Frontal cortex (tissue), 4 donors: ENCODE results near the gene MAD1L1. TPM values are rescaled to one million over a fixed set of nuclear protein-coding genes. Genes with fewer than 3 reads are reported as not detected.
"Not testable (repeated sequence)": the region's sequence is repeated elsewhere in the genome, so short reads cannot be mapped to it uniquely, and the experiment has no call there.

Experiments used
- DNase-seq, 2 donors: peaks; one replicate each; pipeline ENCODE4 v3.0.0; 2012; ENCODE audit warnings: low spot score in 2 of 2
- FAIRE-seq: peaks from 2 replicates; lab custom pipeline; 2012; peaks lifted over from hg19 to GRCh38; lab: Jason Lieb, UNC
- total RNA-seq: library from RNA; depleted of rRNA; stranded (reverse); fragments of >200 nt; gene quantifications from one replicate; pipeline ENCODE4 v1.2.3, GENCODE V29; 2014
- donor health status: control.
- donor health status: control.
- donor health status: control.

The MAD1L1 gene
- total RNA-seq, 1 donor from 2014 or later: 37.1 TPM

GRCh38 chr7:1893036-1893435, 339.7 kb downstream of the MAD1L1 start:
- FAIRE-seq (no peak), DNase-seq (no peak)

- FAIRE-seq (no peak), DNase-seq (no peak)
Measured at GRCh38 chr7:1892011-1892965, 340.5 kb downstream of the MAD1L1 start.

- FAIRE-seq (no peak), DNase-seq (no peak)
Measured at GRCh38 chr7:1890289-1891235, 342.2 kb downstream of the MAD1L1 start.

GRCh38 chr7:1889556-1890181, 343.1 kb downstream of the MAD1L1 start:
- DNase-seq (no peak), FAIRE-seq (no peak)

- DNase-seq (no peak), FAIRE-seq (no peak)
Measured at GRCh38 chr7:1889091-1889490, 343.7 kb downstream of the MAD1L1 start.

GRCh38 chr7:1888425-1888824, 344.3 kb downstream of the MAD1L1 start:
- no peak for FAIRE-seq
- no peak for DNase-seq

- FAIRE-seq (no peak), DNase-seq (no peak)
Measured at GRCh38 chr7:1887251-1887650, 345.5 kb downstream of the MAD1L1 start.

- DNase-seq (no peak), FAIRE-seq (no peak)
Measured at GRCh38 chr7:1886361-1887064, 346.2 kb downstream of the MAD1L1 start.

- FAIRE-seq: no peak
- no peak for DNase-seq
Measured at GRCh38 chr7:1885465-1886226, 347.1 kb downstream of the MAD1L1 start.

- no peak for DNase-seq
- FAIRE-seq: no peak
Measured at GRCh38 chr7:1884583-1885350, 348.0 kb downstream of the MAD1L1 start.

GRCh38 chr7:1883834-1884582, 348.7 kb downstream of the MAD1L1 start:
- FAIRE-seq: no peak
- no peak for DNase-seq

- DNase-seq: no peak
- FAIRE-seq: no peak
Measured at GRCh38 chr7:1883031-1883761, 349.5 kb downstream of the MAD1L1 start.

- FAIRE-seq (no peak), DNase-seq (no peak)
Measured at GRCh38 chr7:1882451-1882850, 350.3 kb downstream of the MAD1L1 start.

GRCh38 chr7:1881946-1882345, 350.8 kb downstream of the MAD1L1 start:
- DNase-seq: no peak
- FAIRE-seq: no peak

GRCh38 chr7:1876641-1877040, 356.1 kb downstream of the MAD1L1 start:
- DNase-seq, FAIRE-seq: not testable (repeated sequence)

- not testable (repeated sequence) for FAIRE-seq, DNase-seq
Measured at GRCh38 chr7:1875392-1876199, 357.1 kb downstream of the MAD1L1 start.
